Renal cortex interstitium (tissue), 11 donors: Measurements from ENCODE around the gene SHQ1. TPM values are rescaled to one million over a fixed set of nuclear protein-coding genes. Genes with fewer than 3 reads are reported as not detected.

Source experiments
- DNase-seq, 11 donors: peaks; one replicate each; pipeline ENCODE4 v3.0.0-alpha.2; 2013; ENCODE audit warnings: low read depth in 9 of 11, low spot score in 4 of 11; ENCODE audit errors: extremely low read depth in 1 of 11
- polyA plus RNA-seq, 3 donors: library from polyadenylated mRNA; unstranded; fragments of 120-200 nt; gene quantifications; one replicate each; pipeline ENCODE4 v1.2.1, GENCODE V29; 2013; ENCODE audit not compliant: insufficient read length in 3 of 3

Gene SHQ1
- polyA plus RNA-seq, 3 donors: 22.7 to 27.2 (median 23.6) TPM

DNA sequence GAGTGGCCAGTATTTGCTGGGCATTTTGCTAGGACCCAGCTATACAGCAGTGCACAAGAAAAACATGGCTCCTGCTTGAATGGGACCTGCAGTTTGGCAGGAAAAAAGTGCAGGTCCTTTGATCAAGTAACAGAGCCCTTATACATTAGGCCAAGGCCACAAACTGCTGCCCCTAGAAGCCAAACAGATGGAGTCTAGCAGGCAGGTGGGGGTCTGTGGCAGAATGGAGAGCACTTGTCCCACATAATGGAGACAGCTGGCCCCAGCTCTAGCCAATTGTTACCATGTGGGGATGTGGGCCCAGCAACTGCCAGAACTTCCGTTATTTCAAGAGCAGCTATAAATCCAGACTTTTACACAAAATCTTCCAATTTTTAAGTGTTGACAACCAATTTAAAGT, 79.3 kb downstream of the SHQ1 start:
- DNase-seq: no peak

DNA sequence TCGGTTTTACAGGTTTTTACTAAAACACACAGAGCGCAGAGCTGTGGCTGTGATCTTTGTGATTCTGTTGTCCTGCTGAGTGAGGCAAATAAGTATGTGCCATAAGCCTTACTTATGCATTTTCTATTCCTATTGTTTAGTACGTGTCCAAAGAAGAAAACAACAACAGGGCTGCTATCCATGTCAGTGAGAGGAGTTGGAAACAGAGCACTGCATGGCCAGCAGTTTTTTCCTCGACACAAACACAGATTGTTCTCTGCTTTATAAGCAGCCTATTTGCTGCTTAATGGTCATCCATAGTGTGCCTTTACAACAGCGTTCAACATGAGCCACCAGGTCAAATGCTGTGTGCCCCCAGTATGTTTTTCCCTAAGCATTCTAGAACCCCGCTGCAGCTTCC, 79.8 kb downstream of the SHQ1 start:
- no peak for DNase-seq

DNA sequence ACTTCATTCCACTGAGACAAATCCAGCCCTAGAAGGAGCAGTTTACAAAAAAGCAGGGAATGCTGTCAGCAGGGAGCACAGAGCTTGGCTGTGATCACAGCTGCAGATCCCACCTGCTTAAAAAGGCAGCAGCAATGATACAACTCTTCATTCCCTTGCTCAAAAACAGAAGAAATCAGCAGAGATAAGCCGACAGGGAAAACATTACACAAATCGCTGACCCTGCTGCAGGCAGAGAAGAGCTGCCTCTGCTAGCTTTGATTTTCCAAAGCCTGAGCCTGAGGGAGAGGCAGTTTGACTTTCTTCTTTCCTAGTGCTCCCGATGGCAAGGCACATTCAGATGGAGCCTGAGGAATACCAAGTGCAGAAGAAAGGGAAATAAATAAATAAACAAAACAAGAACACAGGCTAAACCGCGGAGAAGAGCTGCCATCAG, 80.2 kb downstream of the SHQ1 start:
- DNase-seq: no peak

DNA sequence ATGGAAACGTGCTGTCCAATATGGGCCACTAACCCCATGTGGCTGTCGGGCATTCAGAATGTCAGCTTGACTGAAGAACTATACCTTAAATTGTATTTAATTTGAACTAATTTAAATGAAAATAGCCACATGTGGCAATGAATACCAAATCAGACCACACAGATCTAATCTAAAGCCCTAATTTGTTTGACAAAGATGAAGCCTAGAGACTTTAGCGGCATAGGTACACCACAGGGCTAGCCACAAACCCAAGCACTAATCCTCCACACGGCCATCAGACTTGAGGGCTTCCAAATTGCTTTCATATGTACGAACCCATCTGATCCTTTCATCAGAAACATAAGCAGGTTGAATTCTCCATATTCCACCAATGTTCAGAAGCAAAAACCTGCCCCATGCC, 81.4 kb downstream of the SHQ1 start:
- no peak for DNase-seq

DNA sequence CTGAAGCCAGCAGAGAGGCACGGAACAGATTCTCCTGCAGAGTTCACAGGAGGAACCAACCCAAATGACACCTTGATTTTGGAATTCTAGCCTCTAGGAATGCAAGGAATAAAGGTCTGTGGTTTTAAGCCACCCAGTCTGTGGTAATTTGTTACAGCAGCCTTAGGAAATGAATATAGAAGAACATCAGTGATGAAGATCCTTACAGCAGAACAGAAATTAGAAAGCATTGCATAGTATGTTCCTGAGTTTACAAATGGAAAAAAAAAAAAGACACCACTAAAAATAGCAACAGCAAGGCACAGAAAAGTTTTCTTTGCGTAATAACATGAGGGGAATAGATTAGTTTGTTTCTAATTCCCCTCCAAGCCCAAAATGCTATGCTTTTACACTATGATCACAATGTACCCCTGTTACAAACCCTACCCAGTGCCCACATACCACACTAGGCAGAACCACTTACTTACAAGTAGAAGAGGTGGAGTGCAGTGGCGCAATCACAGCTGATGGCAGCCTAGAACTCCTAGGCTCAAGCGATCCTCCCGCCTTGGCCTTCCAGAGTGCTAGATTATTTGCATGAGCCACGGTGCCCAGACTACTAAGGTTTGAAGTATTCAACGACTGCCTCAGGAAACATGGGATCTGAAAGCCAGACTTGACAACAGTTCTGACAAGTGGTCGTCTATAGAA, 84.3 kb downstream of the SHQ1 start:
- DNase-seq: no peak

DNA sequence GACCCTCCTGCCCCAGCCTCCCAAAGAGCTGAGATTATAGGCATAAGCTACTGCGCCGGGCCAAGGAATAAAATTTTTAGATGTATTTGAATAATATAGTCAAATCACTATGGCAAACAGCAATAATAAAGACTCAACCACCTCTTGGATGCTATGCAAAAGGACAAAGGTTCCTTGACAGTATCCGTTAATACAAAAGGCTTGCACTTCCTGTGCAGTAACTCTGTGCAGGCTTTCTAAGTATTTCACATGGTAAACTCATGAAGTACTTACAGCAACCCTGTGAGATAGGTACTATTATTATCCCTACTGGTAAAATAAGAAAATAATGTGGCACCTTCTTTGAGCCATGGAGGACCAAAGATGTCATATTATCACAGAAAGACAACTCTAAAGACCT, 86.8 kb downstream of the SHQ1 start:
- DNase-seq: no peak

DNA sequence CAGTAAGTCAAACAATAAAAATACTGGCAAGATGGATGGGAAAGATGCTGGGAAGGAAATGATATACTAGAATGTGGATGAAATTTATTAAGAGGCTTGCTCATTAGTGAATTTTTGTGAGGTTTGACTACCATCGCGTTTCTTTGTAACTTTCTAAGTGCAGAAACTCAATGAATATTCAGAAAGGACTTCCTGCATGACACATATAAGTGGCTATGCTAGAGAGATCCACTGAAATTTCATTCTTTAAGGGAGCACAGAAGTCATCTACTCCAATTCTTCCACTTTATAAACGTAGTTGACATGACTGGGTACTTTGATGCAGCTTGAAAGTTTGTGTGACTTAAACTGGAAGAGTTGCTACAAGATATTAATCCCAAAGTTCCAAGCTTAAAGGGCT, 88.0 kb downstream of the SHQ1 start:
- no peak for DNase-seq

DNA sequence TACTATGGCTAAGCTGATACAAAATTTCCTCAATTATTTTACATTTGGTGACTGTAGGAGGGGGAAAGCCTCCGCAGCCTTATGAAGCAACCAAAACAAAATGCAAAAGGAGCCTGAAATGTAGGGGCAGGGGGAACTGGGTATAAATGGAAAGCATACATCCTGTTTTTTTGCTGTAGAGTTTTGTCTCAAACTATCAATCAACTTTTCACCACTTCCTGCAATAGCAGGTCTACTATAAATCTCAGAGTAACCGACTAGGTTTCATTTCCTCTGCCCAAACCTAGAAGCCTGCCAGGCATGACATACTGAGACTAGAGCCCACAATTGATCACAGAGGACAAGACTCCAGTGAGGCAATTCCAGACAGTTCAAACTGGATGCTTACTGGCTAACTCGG, 91.3 kb downstream of the SHQ1 start:
- no peak for DNase-seq

DNA sequence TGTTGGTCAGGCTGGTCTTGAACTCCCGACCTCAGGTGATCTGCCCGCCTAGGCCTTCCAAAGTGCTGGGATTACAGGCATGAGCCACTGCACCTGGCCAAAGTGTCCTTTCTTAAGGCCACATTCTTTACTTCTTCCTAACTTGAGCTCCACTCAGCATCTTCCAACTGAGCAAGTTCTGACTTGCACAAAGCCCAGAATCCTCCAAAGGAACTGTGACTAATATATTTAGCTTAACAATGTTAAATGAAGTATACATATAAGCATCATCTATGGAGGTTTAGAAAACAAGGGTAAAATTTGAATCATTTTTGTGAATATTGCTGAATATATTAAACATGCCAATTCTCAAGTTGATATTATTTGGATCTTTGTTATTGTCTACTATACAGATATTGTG, 93.7 kb downstream of the SHQ1 start:
- DNase-seq: no peak

DNA sequence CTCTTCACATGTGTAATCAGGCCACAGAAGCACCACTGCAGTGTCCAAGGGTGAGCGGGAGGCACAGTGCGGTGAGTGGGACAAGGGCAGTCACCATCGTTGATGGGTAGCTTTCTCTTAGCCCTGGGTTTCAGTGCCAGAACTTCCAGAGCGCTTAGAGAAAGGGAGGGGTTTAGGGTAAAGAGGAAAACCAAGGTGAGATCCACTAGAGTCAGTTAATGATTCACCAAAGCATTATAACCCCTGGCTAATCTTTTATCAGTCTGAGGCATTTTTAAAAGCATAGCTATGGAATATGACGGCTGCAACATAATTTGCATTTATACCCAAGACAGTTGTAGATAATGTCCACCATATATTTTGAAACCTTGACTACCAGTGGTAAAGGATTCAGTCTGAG, 94.8 kb downstream of the SHQ1 start:
- no peak for DNase-seq

DNA sequence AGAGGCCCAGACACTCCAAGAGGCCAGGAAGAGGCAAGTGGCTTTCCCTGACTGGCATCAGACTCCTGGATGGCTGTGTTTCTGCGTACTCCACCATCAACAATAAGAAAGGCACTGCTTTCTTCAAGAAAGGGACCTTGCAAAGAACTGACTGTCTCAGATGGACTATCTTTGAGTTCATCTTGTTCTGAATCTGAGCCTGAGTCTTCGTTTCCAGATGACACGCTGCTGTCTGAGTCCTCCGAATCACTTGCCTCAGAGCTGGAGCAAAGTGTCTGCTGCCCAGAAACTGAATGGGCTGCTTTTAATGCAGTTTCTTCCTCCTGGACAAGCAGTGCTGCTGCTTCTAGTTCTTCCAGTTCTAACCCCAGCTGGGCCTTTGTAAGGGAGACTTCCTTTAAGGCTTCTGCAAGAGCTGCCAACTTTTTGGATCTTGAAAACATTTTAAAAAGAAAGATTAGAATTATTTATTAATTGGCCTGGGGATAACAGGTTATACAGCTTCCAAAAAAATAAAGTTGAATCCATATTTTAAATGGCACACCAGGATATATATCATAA, 97.8 kb downstream of the SHQ1 start:
- DNase-seq: no peak

DNA sequence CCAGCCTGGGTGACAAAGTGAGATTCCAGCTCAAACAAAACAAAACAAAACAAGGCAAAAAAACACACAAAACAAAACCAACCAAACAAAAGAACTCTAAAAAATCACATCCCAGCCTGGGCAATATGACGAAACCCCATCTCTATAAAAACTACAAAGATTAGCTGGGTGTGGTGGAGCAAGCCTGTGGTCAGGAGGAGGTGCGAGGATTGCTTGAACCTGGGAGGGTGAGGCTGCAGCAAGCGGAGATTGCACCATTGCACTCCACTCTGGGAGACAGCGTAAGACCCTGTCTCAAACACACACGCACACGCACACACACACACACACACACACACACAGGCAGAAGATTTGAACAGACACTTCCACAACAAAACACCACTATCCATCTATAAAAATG, 99.6 kb downstream of the SHQ1 start:
- DNase-seq: no peak

DNA sequence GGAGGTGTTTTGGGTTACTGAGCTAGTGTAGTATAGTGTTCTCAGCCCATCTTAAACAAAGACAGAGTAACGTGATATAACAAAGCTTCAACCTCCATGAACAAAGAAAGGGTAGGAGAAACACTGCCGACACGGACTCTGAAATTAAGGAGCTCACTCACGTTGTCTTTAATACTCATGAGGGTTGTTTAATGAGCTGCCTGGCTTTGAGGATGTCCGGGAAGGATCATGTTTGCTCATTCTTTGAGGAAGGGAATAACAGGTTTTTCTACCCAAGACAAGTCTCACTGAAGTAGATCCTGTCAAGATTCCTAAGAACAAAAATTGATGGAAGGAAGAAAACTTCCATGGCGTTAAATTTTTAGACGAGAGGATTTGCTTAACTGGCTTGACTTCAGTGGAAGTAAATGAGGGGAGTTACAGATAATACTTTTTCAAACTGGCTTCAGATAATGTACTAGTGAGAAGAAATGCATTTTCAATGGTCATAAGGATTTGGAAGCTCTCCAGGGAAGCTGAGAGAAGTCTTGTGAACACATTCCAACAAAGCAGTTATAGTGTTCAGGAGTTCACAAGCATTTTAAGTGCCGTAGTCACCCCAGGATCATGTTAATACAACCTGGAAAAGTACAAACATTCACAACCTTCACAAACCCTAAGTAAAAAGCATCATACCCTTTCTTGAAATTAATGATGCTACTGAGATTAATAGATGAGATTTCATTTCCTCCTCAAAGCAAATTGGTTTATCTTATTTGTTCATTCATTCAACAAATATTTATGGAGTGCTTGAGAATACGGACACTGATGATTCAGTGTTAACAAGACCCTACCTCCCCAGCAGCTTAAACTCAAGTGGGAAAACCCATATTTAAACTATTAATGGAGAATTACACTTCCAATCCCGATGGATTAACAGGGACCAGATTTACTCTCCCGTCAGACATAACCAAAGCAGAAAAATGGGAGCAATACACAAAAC, 101.5 kb downstream of the SHQ1 start:
- DNase-seq: peak in 1 of 11 donors; percentile 33

DNA sequence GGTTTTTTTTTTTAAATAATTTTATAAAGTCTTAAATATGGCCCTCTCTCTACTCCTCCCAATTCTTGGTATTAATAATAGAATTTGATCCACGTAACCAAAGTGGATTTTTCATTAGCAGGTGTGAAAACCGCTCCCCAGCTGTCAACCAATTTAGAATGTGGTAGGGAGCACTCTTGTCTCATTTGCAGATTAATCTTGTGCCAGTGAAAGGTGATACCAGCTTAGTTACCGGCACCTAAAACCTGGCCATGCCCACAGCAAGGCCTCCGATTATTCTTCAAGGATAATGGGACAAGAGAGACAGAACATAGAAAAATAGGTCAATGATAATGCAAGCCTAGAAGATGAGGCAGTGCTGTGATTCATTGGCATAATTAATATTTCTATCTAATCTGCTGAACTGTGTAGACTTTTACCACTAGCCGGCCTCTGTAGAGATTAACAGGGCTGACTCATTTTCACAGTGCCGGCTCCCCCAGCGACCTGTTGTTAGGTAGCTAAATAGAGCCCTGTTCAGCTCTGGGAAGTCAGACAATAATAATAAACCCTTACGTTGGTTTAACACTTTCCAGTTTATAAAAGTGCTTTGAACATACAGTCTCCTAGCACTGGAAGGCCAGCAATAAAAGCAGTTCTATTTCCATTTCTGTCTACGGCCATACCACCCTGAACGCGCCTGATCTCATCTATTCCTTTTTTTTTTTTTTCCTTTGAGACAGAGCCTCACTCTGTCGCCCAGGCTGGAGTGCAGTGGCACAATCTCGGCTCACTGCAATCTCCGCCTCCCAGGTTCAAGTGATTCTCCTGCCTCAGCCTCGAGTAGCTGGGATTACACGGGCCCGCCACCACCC, 102.9 kb downstream of the SHQ1 start:
- DNase-seq: no peak

DNA sequence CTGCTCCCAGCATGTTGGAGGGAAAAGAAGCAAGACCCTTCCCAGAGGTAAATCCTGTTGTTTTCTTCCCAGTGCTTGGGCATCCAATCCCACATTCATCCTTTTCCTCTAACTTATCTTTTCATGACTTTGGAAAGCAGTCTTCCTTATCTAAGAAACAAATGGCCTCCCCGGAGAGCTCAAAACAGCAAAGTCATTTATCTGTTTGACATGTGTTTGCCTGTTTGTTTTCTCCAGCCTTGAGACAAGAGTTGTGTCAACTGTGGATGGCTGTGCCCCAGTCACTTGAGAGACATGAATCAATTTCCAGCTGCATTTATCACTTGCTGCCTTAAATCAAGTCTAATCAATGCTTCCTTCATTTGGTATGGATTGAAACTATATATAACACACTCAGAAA, 103.9 kb downstream of the SHQ1 start:
- DNase-seq: no peak

DNA sequence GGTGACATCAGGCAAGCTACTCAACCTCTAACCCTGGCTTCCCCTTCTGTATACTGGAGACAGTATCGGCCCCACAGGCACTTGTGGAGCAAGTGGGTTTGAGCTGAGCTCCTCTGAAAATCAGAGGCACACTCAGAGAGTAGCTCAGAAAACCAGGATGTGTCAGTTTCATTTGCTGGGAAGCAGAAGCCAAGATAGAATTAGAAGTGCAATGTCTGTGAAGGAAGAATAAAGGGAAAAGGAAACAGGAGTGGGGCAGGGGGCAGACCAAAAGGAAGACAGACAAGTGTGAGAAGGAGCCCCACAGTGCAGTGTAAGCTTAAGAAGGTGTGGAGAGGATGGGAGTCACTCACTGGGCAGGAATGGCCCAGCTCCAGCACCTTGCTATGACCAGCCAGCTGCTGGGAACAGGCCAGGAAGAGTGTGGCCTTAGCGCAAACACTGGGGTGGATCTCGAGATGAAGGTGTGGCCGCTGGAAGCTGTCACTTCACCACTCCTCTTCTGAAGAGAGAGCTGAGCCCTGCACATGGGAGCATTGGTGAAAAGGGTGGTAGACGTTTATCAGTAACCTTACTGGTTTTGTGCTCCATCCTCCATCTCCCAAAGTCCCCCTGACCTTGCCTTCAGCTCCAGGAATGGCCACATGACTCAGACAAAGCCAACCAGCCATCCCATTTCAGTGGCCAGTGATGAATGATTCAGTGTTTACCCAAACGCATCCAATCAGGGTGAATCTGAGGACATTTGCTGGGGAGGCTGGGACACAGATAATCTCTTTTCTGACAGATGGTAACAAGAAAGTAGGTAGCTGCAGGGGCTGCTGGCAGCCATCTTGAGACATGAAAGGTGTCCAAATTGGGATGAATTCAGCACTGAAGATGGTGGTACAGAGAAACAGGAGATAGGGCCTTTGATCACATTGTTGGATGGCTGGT, 108.4 kb downstream of the SHQ1 start:
- no peak for DNase-seq

DNA sequence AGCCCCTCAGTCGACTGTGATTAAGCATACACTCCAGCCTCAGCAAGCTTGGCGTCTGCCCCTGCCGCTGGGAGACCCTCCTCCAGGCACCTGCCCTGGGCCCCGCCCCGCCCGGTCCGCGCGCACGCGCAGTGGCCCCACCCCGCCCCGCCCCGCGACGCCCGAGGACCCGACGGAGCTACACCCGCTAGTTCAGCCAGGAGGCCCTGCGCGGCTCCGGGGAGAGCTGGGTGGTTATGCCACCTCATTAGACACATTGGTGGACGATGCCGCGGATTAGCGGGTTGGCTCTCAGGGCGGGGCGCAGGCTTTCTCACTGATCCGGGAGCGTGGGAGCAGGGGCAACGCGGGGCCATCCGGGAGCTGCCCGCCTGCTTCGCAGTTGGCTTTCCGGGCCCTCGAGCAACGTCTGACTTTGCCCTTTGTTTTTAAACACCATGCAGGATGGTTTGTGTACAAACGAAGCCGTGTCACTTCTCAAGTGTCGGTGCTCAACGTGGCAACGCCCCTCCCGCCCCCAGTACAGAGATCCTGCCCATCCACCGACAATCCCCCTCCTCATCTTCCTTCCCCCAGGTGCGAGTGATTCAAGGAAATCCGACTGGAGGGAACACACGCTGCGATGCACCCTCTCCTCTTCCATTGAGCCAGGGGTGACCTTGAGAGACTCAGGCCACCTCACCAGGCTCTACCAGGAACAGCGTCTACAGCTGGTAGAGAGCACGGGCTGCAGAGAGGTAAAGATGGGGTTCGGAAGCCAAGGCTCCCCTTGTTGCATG, 109.3 kb downstream of the SHQ1 start:
- DNase-seq: peak in 2 of 11 donors; percentile 36 to 38
